ENCODE results near the gene PSTPIP2. TPM values are rescaled to one million over a fixed set of nuclear protein-coding genes. Genes with fewer than 3 reads are reported as not detected.
A peak's percentile ranks its signal among the peaks of the same experiment; 100 is the strongest.

The PSTPIP2 gene
- total RNA-seq, 1 experiment from 2014 or later = 1.9 TPM

DNA sequence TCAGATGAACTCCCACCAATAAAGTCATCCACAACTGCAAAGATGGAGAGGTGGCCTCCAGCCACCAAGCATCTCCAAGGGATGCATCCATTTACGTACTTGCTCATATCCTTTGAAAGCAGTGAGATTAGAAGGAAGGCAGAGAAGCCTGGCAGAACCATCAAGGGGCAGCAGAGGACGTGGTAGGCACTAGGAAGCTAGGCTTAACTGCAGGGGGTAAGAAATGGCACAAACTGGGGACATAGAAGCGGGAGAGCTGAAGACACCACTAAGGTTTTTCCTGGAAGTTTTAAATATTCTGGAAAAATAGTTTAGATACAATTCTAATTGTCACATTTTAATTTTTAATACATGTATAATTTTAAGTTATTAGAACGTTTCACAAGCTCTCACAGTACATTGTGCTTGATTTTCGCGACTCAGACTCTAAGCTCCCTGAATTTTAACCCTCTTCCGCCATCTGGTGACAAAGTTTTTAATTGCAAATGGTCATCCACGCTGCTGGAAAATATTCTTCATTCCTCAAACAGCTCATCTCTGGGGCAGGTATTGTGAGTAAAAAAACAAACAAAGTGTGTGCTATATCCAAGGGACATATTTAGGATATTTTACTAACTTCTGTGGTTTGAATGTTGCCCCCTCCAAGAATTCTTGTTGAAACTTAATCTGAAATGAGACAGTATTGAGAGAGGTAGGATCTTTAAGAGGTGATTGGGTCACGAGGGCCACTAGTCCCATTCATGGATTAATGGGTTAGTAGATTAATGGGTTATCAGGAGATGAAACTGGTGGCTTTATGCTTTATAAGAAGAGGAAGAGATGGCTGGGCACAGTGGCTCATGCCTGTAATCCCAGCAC lies 1.6 kb upstream of the PSTPIP2 start:
- DNase-seq (ENCODE audit: low spot score) (peak; percentile 36), ATAC-seq (peak; percentile 27)
- H3K27me3 Mint-ChIP-seq (ENCODE audit: low read depth) = peaks cover 37% of the 10 kb centered on the region
- H3K27ac Mint-ChIP-seq = no peak overlapping the region
- ChIA-PET CTCF (interaction anchor here (0.7 to 2.4 kb wide), 50 partner anchors 9 to 584 kb away, joined by 3 to 34 read pairs (median 4); partner anchors contain the start of genes ATP5F1A and HAUS1), POLR2A (interaction anchor here (1.0 kb wide), 1 partner anchor 22 kb away, joined by 3 read pairs; no protein-coding TSS in a partner anchor)
- TF ChIP-seq, protein P1, sequence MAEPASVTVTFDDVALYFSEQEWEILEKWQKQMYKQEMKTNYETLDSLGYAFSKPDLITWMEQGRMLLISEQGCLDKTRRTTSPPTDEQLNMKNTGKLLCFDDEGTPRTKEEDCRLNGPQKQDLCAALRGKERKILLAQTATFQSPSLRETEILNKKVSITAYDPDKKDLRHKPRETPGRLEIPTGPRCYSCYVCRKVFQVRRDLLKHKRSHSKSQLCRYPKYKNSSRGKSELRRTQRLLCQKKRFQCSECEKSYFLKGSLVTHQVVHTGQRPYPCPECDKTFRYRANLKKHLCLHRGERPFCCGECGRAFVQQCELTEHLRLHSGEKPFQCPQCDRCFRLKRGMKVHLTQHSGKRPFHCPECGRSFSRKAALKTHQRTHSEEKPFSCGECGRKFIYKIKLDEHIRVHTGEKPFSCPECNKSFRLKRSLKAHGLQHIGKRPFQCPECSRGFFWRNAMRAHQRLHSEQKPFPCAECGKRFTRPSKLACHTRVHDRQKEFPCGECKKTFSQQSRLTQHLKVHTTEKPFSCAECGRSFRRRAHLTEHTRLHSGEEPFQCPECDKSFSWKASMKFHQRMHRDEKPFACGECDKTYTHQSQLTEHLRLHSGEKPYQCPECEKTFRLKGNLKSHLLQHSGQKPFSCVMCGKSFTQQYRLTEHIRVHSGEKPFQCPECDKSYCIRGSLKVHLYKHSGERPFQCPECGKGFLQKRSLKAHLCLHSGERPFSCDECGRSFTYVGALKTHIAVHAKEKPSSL (CRISPR knock-in tag; conservative IDR thresholded peaks at IDR 0.05) = no peak
- TF ChIP-seq, protein P2, sequence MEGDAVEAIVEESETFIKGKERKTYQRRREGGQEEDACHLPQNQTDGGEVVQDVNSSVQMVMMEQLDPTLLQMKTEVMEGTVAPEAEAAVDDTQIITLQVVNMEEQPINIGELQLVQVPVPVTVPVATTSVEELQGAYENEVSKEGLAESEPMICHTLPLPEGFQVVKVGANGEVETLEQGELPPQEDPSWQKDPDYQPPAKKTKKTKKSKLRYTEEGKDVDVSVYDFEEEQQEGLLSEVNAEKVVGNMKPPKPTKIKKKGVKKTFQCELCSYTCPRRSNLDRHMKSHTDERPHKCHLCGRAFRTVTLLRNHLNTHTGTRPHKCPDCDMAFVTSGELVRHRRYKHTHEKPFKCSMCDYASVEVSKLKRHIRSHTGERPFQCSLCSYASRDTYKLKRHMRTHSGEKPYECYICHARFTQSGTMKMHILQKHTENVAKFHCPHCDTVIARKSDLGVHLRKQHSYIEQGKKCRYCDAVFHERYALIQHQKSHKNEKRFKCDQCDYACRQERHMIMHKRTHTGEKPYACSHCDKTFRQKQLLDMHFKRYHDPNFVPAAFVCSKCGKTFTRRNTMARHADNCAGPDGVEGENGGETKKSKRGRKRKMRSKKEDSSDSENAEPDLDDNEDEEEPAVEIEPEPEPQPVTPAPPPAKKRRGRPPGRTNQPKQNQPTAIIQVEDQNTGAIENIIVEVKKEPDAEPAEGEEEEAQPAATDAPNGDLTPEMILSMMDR (IDR thresholded peaks at IDR 0.05) = peak; percentile 32; the same call in 1 of the 2 replicates
- TF ChIP-seq SOX15 (CRISPR knock-in tag; IDR thresholded peaks at IDR 0.05) = no peak
- peaks cover 6% of the 10 kb centered on the region; the same call in 1 of the 2 replicates for H3K36me3 Mint-ChIP-seq
- H3K9me3 Mint-ChIP-seq = no peaks in the 10 kb centered on the region
- H3K4me1 Mint-ChIP-seq = peaks cover 7% of the 10 kb centered on the region; the same call in 1 of the 2 replicates
- H3K4me3 Mint-ChIP-seq = peak overlapping the region; percentile 46; the same call in 1 of the 2 replicates

DNA sequence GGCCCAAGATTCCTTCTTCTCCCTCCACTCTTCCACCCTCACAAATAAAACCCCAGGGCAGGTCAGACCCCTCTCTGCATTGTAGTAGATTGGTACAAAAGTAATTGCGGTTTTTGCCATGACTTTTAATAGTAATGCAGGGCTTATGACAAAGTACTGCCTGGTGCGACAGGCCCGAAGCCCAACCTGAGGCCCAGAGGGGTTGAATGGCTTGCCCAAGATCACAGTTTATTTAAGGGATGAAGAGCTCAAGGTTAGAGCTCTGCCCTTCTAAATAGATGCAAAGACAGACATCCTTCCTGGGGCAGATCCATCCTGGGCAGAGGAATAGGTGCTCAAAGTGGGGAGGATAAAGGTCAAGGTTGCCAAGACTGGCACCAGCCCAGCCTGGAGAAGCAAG lies 899 bp upstream of the PSTPIP2 start:
- peaks cover 6% of the 10 kb centered on the region; the same call in 1 of the 2 replicates for H3K36me3 Mint-ChIP-seq
- DNase-seq (ENCODE audit: low spot score) (no peak), ATAC-seq (no peak)
- peak overlapping the region; percentile 72 for H3K4me3 Mint-ChIP-seq
- no peak overlapping the region for H3K27ac Mint-ChIP-seq
- H3K9me3 Mint-ChIP-seq = no peaks in the 10 kb centered on the region
- ChIA-PET CTCF (interaction anchor here (0.7 to 2.4 kb wide), 27 partner anchors 10 to 585 kb away, joined by 3 to 34 read pairs (median 9); no protein-coding TSS in a partner anchor), POLR2A (interaction anchor here (0.6 kb wide), 1 partner anchor 24 kb away, joined by 6 read pairs; no protein-coding TSS in a partner anchor)
- peaks cover 37% of the 10 kb centered on the region for H3K27me3 Mint-ChIP-seq (ENCODE audit: low read depth)
- TF ChIP-seq ZBTB21 (CRISPR knock-in tag; IDR thresholded peaks at IDR 0.05; ENCODE audit: borderline replicate concordance) = no peak
- no peak for TF ChIP-seq NR1H2 (CRISPR knock-in tag; IDR thresholded peaks at IDR 0.05)
- TF ChIP-seq FOXK1 (CRISPR knock-in tag; IDR thresholded peaks at IDR 0.05) = no peak
- TF ChIP-seq, protein P3, sequence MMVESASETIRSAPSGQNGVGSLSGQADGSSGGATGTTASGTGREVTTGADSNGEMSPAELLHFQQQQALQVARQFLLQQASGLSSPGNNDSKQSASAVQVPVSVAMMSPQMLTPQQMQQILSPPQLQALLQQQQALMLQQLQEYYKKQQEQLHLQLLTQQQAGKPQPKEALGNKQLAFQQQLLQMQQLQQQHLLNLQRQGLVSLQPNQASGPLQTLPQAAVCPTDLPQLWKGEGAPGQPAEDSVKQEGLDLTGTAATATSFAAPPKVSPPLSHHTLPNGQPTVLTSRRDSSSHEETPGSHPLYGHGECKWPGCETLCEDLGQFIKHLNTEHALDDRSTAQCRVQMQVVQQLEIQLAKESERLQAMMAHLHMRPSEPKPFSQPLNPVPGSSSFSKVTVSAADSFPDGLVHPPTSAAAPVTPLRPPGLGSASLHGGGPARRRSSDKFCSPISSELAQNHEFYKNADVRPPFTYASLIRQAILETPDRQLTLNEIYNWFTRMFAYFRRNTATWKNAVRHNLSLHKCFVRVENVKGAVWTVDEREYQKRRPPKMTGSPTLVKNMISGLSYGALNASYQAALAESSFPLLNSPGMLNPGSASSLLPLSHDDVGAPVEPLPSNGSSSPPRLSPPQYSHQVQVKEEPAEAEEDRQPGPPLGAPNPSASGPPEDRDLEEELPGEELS (CRISPR knock-in tag; IDR thresholded peaks at IDR 0.05) = no peak
- TF ChIP-seq, protein P4, sequence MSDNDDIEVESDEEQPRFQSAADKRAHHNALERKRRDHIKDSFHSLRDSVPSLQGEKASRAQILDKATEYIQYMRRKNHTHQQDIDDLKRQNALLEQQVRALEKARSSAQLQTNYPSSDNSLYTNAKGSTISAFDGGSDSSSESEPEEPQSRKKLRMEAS (CRISPR knock-in tag; IDR thresholded peaks at IDR 0.05) = no peak
- TF ChIP-seq, protein P5, sequence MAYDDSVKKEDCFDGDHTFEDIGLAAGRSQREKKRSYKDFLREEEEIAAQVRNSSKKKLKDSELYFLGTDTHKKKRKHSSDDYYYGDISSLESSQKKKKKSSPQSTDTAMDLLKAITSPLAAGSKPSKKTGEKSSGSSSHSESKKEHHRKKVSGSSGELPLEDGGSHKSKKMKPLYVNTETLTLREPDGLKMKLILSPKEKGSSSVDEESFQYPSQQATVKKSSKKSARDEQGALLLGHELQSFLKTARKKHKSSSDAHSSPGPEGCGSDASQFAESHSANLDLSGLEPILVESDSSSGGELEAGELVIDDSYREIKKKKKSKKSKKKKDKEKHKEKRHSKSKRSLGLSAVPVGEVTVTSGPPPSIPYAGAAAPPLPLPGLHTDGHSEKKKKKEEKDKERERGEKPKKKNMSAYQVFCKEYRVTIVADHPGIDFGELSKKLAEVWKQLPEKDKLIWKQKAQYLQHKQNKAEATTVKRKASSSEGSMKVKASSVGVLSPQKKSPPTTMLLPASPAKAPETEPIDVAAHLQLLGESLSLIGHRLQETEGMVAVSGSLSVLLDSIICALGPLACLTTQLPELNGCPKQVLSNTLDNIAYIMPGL (CRISPR knock-in tag; IDR thresholded peaks at IDR 0.05) = no peak
- TF ChIP-seq MXD4 (CRISPR knock-in tag; IDR thresholded peaks at IDR 0.05; ENCODE audit: borderline replicate concordance) = no peak
- no peak for TF ChIP-seq ZNF423 (CRISPR knock-in tag; IDR thresholded peaks at IDR 0.05)
- TF ChIP-seq RORB (CRISPR knock-in tag; IDR thresholded peaks at IDR 0.05) = no peak
- no peak for TF ChIP-seq EMX1 (CRISPR knock-in tag; IDR thresholded peaks at IDR 0.05)
- TF ChIP-seq GRHL2 (CRISPR knock-in tag; IDR thresholded peaks at IDR 0.05; ENCODE audit: insufficient replicate concordance, severe bottlenecking) = no peak
- TF ChIP-seq TEAD4 (CRISPR knock-in tag; IDR thresholded peaks at IDR 0.05) = no peak
- no peak for TF ChIP-seq CBFB (CRISPR knock-in tag; IDR thresholded peaks at IDR 0.05; ENCODE audit: low read depth)
- TF ChIP-seq, protein P6, sequence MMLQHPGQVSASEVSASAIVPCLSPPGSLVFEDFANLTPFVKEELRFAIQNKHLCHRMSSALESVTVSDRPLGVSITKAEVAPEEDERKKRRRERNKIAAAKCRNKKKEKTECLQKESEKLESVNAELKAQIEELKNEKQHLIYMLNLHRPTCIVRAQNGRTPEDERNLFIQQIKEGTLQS (CRISPR knock-in tag; conservative IDR thresholded peaks at IDR 0.05) = no peak
- no peak for TF ChIP-seq CREM (CRISPR knock-in tag; IDR thresholded peaks at IDR 0.05)
- no peak for TF ChIP-seq ZNF416 (CRISPR knock-in tag; IDR thresholded peaks at IDR 0.05)
- H3K4me1 Mint-ChIP-seq = peaks cover 7% of the 10 kb centered on the region; the same call in 1 of the 2 replicates
